ENCODE data around the gene TRIM14. TPM values are rescaled to one million over a fixed set of nuclear protein-coding genes. Genes with fewer than 3 reads are reported as not detected.
A peak's percentile ranks its signal among the peaks of the same experiment; 100 is the strongest.

Gene TRIM14, protein sequence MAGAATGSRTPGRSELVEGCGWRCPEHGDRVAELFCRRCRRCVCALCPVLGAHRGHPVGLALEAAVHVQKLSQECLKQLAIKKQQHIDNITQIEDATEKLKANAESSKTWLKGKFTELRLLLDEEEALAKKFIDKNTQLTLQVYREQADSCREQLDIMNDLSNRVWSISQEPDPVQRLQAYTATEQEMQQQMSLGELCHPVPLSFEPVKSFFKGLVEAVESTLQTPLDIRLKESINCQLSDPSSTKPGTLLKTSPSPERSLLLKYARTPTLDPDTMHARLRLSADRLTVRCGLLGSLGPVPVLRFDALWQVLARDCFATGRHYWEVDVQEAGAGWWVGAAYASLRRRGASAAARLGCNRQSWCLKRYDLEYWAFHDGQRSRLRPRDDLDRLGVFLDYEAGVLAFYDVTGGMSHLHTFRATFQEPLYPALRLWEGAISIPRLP
- polyA plus RNA-seq: 10 to 100 TPM in 1 of 2 donors, 1 to 10 TPM in 1; 9.3 to 12.2 TPM

DNA sequence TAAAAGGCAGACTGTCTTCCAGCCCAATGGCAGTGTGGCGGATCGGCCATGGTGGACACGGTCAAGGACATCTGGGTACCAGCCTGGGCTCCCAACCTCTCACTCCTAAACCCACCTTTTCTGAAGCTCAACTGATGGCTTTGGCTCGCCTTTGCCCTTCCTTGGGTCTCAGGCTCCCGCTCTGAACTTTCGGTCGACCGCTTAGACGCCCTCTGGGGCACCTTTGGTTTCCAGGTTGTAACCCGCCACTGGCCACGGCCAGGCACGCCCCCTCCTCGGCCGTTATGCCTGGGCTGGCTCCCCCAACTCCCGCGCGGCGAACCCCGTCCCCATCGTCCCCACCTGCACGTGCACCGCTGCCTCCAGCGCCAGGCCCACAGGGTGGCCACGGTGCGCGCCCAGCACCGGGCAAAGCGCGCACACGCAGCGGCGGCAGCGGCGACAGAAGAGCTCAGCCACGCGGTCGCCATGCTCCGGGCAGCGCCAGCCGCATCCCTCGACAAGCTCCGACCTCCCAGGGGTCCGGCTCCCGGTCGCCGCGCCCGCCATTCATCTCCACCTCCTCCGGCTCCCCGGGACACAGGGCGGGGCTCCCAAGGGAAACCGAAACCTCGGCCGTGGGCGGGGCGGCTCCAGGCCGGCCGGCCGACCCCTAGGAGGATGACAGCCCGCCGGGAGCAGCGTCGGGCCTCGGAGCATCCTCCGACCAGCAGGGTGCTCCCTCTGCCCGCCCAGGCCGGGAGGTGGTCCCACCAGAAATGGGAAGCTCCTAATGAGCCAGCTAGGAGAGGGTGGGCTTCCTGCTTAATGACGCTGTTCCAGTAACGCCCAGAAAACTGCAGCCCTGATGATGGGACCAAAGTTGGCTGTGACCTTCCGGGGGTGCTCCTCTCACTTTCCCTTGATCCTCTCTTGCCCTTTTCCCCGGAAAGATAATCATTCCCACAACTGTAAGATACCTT lies at the start of gene TRIM14:
Gene TRIM14, minus strand, starts transcription at position 583 of the 962 bp plus-strand sequence. Its CDS starts 34 bp downstream, at position 549.
- Histone ChIP-seq H3K27me3 (ENCODE audit: control insufficient read depth in 1 of 2, insufficient read depth in 2 of 2, low read length in 2 of 2) (no peaks in the 10 kb centered on the region), H3K9me3 (ENCODE audit: control insufficient read depth in 2 of 2, insufficient read depth in 1 of 2, low read depth in 1 of 2, low read length in 1 of 2) (no peaks in the 10 kb centered on the region), H3K4me3 (ENCODE audit: low read depth in 1 of 2, low read length in 2 of 2) (peak within 1 kb of the TSS; percentile 78 to 86), H3K27ac (ENCODE audit: low read depth in 2 of 2, low read length in 1 of 2) (peak within 1 kb of the TSS; percentile 87 to 94), H3K4me1 (ENCODE audit: control insufficient read depth in 2 of 2, insufficient read depth in 2 of 2, low read length in 1 of 2) (peaks cover 3 to 11% of the 10 kb centered on the region in 2 donors), H3K36me3 (ENCODE audit: control insufficient read depth in 2 of 2, insufficient read depth in 2 of 2, low read length in 1 of 2) (no peaks in the 10 kb centered on the region)
- 4 to 5% methylated on average over 70 to 71 of the region's 71 CpGs for WGBS, 2 donors

DNA sequence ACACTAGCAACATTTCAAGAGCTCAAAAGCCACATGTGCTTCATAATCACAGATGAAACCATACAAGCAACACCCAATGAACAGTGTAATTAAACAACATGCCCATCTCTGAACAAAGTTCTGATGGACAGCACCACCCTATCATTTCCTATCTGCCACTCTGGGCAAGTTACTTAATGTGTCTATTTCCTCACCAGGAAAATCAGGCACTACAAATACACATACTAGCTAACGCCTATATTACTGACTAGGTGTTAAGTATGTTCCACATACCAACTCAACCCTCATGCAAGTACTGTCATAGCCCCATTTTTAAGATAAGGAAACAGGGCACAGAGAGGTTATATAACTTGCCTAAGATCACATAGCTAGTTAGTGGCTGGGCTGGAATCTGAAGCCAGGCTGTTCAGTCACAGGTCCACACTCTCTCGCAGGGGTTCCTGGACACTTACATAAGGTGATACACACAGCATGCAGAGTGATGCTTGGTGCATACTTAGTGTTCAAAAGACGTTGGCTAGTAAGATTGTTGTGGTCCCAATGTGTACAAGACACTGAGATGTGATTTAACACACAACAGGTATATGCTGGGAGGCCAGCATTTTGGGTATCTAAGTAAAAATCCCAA lies 49.2 kb upstream of the TRIM14 start:
- 74 to 77% methylated on average over 3 of the region's 3 CpGs for WGBS, 2 donors
- H3K9me3 ChIP-seq (ENCODE audit: control insufficient read depth in 2 of 2, insufficient read depth in 1 of 2, low read depth in 1 of 2, low read length in 1 of 2): no peaks in the 10 kb centered on the region
- H3K36me3 ChIP-seq (ENCODE audit: control insufficient read depth in 2 of 2, insufficient read depth in 2 of 2, low read length in 1 of 2): no peaks in the 10 kb centered on the region
- H3K4me3 ChIP-seq (ENCODE audit: low read depth in 1 of 2, low read length in 2 of 2): no peak overlapping the region
- H3K27me3 ChIP-seq (ENCODE audit: control insufficient read depth in 1 of 2, insufficient read depth in 2 of 2, low read length in 2 of 2): no peaks in the 10 kb centered on the region
- peak overlapping the region in 1 of 2 donors; percentile 34 for H3K27ac ChIP-seq (ENCODE audit: low read depth in 2 of 2, low read length in 1 of 2)
- no peaks in the 10 kb centered on the region for H3K4me1 ChIP-seq (ENCODE audit: control insufficient read depth in 2 of 2, insufficient read depth in 2 of 2, low read length in 1 of 2)

DNA sequence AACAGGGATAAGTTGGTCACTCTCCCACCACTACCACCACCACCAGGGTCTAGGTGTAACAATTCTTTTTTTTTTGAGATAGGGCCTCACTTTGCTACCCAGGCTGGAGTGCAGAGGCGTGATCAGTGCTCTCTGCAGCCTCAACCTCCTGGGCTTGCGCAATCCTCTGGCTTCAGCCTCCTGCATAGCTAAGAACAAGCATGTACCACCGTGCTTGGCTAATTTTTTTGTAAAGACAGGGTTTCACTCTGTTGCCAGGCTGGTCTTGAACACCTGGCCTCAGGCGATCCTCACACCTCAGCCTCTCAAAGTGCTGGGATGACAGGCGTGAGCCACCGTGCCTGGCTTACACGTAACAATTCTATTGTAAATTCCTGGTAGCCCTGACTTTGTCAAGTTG lies 45.9 kb upstream of the TRIM14 start:
- Histone ChIP-seq H3K9me3 (ENCODE audit: control insufficient read depth in 2 of 2, insufficient read depth in 1 of 2, low read depth in 1 of 2, low read length in 1 of 2) (no peaks in the 10 kb centered on the region), H3K36me3 (ENCODE audit: control insufficient read depth in 2 of 2, insufficient read depth in 2 of 2, low read length in 1 of 2) (peaks cover 0 to 2% of the 10 kb centered on the region in 2 donors), H3K27ac (ENCODE audit: low read depth in 2 of 2, low read length in 1 of 2) (no peak overlapping the region), H3K27me3 (ENCODE audit: control insufficient read depth in 1 of 2, insufficient read depth in 2 of 2, low read length in 2 of 2) (no peaks in the 10 kb centered on the region), H3K4me1 (ENCODE audit: control insufficient read depth in 2 of 2, insufficient read depth in 2 of 2, low read length in 1 of 2) (peaks cover 2 to 10% of the 10 kb centered on the region in 2 donors), H3K4me3 (ENCODE audit: low read depth in 1 of 2, low read length in 2 of 2) (no peak overlapping the region)
- 71 to 79% methylated on average over 7 of the region's 7 CpGs for WGBS, 2 donors

DNA sequence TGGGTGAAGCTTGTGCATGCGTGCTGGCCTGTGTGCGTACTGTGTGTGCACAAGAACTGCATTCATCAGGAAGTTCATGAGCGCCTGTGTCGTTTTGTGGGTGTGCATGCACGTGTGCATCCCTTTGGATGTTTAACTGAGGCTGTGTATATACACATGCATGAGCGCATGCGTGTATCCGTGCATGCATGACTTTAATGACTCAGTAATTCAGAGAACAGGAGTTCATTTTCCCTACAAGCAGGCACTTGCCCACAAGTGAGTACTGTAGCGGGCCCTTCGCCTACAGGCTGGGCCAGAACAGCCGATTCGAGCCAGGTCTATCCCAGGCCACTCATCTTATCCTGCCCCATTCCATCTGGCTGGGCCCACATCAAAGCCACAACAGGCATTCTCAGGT lies 43.6 kb upstream of the TRIM14 start:
- H3K4me3 ChIP-seq (ENCODE audit: low read depth in 1 of 2, low read length in 2 of 2): no peak overlapping the region
- H3K27ac ChIP-seq (ENCODE audit: low read depth in 2 of 2, low read length in 1 of 2): peak overlapping the region; percentile 80 to 87
- no peaks in the 10 kb centered on the region for H3K27me3 ChIP-seq (ENCODE audit: control insufficient read depth in 1 of 2, insufficient read depth in 2 of 2, low read length in 2 of 2)
- 55 to 69% methylated on average over 12 of the region's 12 CpGs for WGBS, 2 donors
- H3K4me1 ChIP-seq (ENCODE audit: control insufficient read depth in 2 of 2, insufficient read depth in 2 of 2, low read length in 1 of 2): peaks cover 2 to 20% of the 10 kb centered on the region in 2 donors
- peaks cover 0 to 2% of the 10 kb centered on the region in 2 donors for H3K36me3 ChIP-seq (ENCODE audit: control insufficient read depth in 2 of 2, insufficient read depth in 2 of 2, low read length in 1 of 2)
- H3K9me3 ChIP-seq (ENCODE audit: control insufficient read depth in 2 of 2, insufficient read depth in 1 of 2, low read depth in 1 of 2, low read length in 1 of 2): no peaks in the 10 kb centered on the region

DNA sequence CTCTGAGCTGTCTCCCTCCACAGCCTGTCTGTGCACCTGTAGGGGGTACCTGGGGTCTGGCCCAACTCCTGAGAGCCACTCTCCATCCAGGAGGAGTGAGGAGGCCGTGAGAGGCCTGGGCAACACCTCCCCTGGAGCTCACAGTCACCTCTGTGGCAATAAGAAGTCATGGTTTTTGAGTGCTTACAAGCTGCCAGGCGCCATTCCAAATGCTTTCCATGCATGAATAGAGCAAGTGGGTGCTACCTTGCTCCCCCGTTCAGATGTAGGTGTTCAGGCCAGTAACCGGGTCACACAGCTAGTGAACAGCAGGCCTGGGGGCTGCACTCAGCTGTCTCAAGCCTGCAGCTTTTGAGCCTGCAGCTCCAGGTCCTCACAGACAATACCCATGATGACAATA lies 42.8 kb upstream of the TRIM14 start:
- WGBS, 2 donors: 54 to 72% methylated on average over 4 of the region's 4 CpGs
- Histone ChIP-seq H3K27ac (ENCODE audit: low read depth in 2 of 2, low read length in 1 of 2) (peak overlapping the region; percentile 55 to 70), H3K27me3 (ENCODE audit: control insufficient read depth in 1 of 2, insufficient read depth in 2 of 2, low read length in 2 of 2) (no peaks in the 10 kb centered on the region), H3K4me1 (ENCODE audit: control insufficient read depth in 2 of 2, insufficient read depth in 2 of 2, low read length in 1 of 2) (peaks cover 2 to 20% of the 10 kb centered on the region in 2 donors), H3K4me3 (ENCODE audit: low read depth in 1 of 2, low read length in 2 of 2) (no peak overlapping the region), H3K9me3 (ENCODE audit: control insufficient read depth in 2 of 2, insufficient read depth in 1 of 2, low read depth in 1 of 2, low read length in 1 of 2) (no peaks in the 10 kb centered on the region), H3K36me3 (ENCODE audit: control insufficient read depth in 2 of 2, insufficient read depth in 2 of 2, low read length in 1 of 2) (peaks cover 0 to 2% of the 10 kb centered on the region in 2 donors)

DNA sequence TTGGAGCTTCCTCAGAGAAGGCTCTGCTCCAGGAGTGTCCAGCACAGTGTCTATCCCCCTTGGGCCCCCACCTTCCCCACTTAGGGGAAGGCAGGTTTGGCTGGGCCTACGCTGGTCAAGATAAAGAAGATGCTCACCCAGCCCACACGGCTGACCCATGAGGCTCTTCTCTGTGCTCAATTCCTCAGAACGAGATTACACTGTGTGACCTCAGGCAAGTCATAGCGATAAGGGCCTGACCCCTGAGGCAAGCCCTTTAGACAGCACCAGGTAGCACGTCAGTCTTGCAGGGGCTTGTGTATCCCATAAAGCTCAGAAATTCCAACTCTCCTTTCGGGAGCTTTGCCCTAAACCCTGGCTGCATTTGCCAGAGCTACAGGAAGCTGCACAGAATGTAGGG lies 40.8 kb upstream of the TRIM14 start:
- Histone ChIP-seq H3K4me1 (ENCODE audit: control insufficient read depth in 2 of 2, insufficient read depth in 2 of 2, low read length in 1 of 2) (peaks cover 2 to 20% of the 10 kb centered on the region in 2 donors), H3K9me3 (ENCODE audit: control insufficient read depth in 2 of 2, insufficient read depth in 1 of 2, low read depth in 1 of 2, low read length in 1 of 2) (no peaks in the 10 kb centered on the region), H3K36me3 (ENCODE audit: control insufficient read depth in 2 of 2, insufficient read depth in 2 of 2, low read length in 1 of 2) (peaks cover 2 to 3% of the 10 kb centered on the region in 2 donors), H3K4me3 (ENCODE audit: low read depth in 1 of 2, low read length in 2 of 2) (no peak overlapping the region), H3K27me3 (ENCODE audit: control insufficient read depth in 1 of 2, insufficient read depth in 2 of 2, low read length in 2 of 2) (no peaks in the 10 kb centered on the region), H3K27ac (ENCODE audit: low read depth in 2 of 2, low read length in 1 of 2) (no peak overlapping the region)
- WGBS, 2 donors: 71 to 72% methylated on average over 6 of the region's 6 CpGs

DNA sequence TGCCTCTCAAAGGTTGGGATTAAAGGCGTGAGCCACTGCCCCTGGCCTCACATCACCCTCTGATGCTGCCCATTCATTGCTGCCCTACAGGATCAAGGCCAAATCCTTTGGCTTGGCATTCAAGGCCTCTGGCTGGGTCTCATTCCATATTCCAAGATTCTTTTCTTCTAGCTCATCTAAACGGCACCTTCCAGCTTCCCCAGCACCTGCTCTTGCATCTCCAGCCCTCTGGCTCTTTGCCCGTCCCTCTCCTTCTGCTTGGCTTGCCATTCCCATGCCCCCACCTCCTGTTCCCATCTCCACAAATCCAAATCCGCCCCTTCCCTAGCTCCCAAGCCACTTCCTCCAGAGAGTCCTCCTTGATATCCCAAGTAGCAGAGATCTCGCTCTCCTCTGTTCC lies 40.3 kb upstream of the TRIM14 start:
- H3K9me3 ChIP-seq (ENCODE audit: control insufficient read depth in 2 of 2, insufficient read depth in 1 of 2, low read depth in 1 of 2, low read length in 1 of 2): no peaks in the 10 kb centered on the region
- 80 to 86% methylated on average over 5 of the region's 5 CpGs for WGBS, 2 donors
- peaks cover 2 to 3% of the 10 kb centered on the region in 2 donors for H3K36me3 ChIP-seq (ENCODE audit: control insufficient read depth in 2 of 2, insufficient read depth in 2 of 2, low read length in 1 of 2)
- no peak overlapping the region for H3K27ac ChIP-seq (ENCODE audit: low read depth in 2 of 2, low read length in 1 of 2)
- H3K4me1 ChIP-seq (ENCODE audit: control insufficient read depth in 2 of 2, insufficient read depth in 2 of 2, low read length in 1 of 2): peaks cover 2 to 21% of the 10 kb centered on the region in 2 donors
- no peak overlapping the region for H3K4me3 ChIP-seq (ENCODE audit: low read depth in 1 of 2, low read length in 2 of 2)
- no peaks in the 10 kb centered on the region for H3K27me3 ChIP-seq (ENCODE audit: control insufficient read depth in 1 of 2, insufficient read depth in 2 of 2, low read length in 2 of 2)

DNA sequence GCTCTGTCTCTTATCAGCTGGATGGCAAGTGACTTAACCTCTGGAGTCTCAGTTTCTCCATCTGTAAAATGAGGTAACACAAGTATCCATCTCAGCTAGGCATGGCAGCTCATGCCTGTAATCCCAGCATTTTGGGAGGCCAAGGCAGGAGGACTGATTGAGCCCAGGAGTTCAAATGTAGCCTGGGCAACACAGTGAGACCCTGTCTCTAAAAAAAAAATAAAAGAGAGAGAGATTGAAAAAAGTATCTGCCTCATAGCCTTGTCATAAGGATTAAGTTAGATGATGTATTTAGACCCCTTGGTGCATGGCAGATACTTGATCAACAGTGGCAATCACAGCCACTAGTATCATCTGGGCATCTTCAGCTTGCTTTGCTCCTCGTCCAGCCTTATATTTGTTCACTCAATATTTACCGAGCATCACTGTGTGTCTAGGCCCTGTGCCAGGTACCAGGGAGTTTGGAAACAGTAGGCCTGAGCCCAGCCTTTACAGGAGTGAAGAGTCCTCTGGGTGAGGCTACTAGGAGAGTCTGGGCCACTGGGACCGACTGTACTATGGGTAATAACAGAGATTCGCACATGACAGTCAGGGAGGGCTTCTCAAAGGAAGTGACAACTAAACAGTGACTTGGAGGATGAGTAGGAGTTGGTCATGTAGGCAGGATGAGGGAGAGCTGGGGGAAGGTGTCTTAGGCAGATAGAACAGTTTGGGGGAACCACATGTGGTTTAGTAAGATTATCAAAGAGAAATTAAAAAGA lies 39.2 kb upstream of the TRIM14 start:
- peaks cover 2 to 21% of the 10 kb centered on the region in 2 donors for H3K4me1 ChIP-seq (ENCODE audit: control insufficient read depth in 2 of 2, insufficient read depth in 2 of 2, low read length in 1 of 2)
- no peaks in the 10 kb centered on the region for H3K9me3 ChIP-seq (ENCODE audit: control insufficient read depth in 2 of 2, insufficient read depth in 1 of 2, low read depth in 1 of 2, low read length in 1 of 2)
- H3K4me3 ChIP-seq (ENCODE audit: low read depth in 1 of 2, low read length in 2 of 2): no peak overlapping the region
- 39 to 50% methylated on average over 4 of the region's 4 CpGs for WGBS, 2 donors
- H3K27me3 ChIP-seq (ENCODE audit: control insufficient read depth in 1 of 2, insufficient read depth in 2 of 2, low read length in 2 of 2): no peaks in the 10 kb centered on the region
- peak overlapping the region in 1 of 2 donors; percentile 3 for H3K27ac ChIP-seq (ENCODE audit: low read depth in 2 of 2, low read length in 1 of 2)
- H3K36me3 ChIP-seq (ENCODE audit: control insufficient read depth in 2 of 2, insufficient read depth in 2 of 2, low read length in 1 of 2): peaks cover 2 to 3% of the 10 kb centered on the region in 2 donors

Data from esophagus (tissue), 2 donors.